HG02885 (cell line): ENCODE data around the gene VPS13C.
A peak's percentile ranks its signal among the peaks of the same experiment; 100 is the strongest.
"Not testable (repeated sequence)": the region's sequence is repeated elsewhere in the genome, so short reads cannot be mapped to it uniquely, and the experiment has no call there.

ENCODE experiments used
- ATAC-seq: cut with Tn5 transposase; IDR thresholded peaks from one replicate; pipeline ENCODE4 v1.9.1; 2021; ENCODE audit warnings: mild to moderate bottlenecking; ENCODE audit not compliant: unreplicated experiment, poor library complexity

The VPS13C gene

GRCh38 chr15:62050115-62050514 lies 10.1 kb downstream of the VPS13C start:
- no peak for ATAC-seq

- ATAC-seq, result not testable (repeated sequence)
These were observed 12.0 kb downstream of the VPS13C start for GRCh38 chr15:62048254-62048653.

DNA sequence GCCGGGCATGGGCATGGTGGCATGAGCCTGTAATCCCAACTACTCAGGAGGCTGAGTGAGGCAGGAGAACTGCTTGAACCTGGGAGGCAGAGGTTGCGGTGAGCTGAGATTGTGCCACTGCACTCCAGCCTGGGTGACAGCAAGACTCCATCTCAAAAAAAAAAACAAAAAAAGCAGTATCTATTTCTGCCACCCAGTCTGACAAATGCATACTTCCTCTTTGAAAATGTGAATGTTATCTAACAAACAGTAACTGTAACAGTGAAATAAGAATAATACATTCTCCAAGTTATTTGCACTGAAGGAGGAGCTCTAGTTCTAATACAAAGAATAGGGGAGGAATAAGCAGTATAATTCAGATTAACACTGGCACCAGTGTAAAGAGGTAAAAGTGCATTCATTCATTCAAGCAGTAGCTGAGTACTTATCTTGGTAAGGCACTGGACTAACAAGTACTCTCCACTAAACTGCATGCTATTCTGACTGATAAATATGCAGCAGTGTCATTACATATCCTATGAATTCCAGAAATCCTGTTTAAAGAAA lies 12.9 kb downstream of the VPS13C start:
- peak; percentile 46 for ATAC-seq

DNA sequence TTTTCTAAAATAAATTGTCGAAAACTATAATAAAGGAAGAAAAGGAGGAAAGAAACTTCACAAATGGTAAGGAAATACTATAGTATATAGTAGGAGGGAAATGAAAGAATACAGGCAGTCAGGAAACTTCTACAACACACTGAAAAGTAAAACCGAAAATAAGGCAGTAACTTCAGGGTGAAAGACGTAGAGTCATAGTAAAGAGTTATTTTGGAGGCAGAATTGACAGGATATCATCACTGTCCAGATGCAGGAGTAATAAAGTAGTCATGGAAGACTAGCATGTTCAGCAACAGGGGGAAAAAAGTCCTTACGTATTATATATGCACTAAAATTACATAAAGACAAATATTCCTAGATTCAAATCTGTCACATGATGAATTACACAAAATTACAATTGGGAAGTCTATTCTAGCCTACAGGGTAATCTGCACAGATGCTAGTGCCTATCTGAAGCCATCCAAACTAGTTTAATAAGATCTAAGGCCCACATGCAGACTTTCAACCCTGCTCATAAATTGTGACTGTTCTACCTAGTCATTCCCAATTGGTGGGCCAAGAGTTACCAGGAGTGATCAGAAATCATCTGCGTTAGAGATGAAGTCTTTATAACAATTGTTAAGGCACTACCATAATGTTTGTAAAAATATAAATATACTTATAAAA lies 14.0 kb downstream of the VPS13C start:
- peak; percentile 66 for ATAC-seq

- no peak for ATAC-seq
These were observed 24.9 kb downstream of the VPS13C start for GRCh38 chr15:62035256-62035924.

GRCh38 chr15:62027916-62028315 lies 32.3 kb downstream of the VPS13C start:
- ATAC-seq, result no peak

- ATAC-seq, result no peak
These were observed 33.0 kb downstream of the VPS13C start for GRCh38 chr15:62027263-62027565.

- peak; percentile 61 for ATAC-seq
These were observed 33.6 kb downstream of the VPS13C start for GRCh38 chr15:62026487-62027262.

DNA sequence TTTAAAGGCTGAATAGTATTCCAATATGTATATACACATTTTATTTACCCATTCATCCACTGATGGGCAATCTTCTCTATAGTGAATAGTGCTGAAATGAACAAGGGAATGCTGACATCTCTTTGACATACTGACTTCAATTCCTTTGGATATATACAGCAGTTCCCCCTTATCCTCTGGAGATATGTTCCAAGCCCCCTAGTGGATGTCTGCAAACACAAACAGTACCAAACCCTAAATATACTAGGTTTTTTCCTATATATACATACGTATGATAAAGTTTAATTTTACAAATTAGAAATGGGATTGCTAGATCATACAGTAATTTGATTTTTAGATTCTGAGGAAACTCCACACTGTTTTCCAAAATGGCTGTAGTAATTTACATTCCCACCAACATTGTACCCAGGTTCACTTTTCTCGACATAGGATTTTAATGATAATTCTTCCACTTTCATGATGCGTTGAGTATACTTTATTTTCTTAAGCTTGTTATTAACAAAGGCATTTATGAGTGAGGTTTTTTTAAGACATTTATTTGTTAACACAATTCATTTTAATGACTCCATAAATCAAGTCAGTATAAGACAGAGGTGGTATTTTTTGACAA lies 38.2 kb downstream of the VPS13C start:
- ATAC-seq, result no peak

- ATAC-seq, result no peak
These were observed 39.6 kb downstream of the VPS13C start for GRCh38 chr15:62020576-62021160.

DNA sequence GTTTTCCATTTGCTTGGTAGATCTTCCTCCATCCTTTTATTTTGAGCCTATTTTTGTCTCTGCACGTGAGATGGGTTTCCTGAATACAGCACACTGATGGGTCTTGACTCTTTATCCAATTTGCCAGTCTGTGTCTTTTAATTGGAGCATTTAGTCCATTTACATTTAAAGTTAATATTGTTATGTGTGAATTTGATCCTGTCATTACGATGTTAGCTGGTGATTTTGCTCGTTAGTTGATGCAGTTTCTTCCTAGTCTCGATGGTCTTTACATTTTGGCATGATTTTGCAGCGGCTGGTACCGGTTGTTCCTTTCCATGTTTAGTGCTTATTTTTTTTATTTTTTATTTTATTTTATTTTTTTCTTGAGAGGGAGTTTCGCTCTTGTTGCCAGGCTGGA lies 54.9 kb downstream of the VPS13C start:
- ATAC-seq, result not testable (repeated sequence)

DNA sequence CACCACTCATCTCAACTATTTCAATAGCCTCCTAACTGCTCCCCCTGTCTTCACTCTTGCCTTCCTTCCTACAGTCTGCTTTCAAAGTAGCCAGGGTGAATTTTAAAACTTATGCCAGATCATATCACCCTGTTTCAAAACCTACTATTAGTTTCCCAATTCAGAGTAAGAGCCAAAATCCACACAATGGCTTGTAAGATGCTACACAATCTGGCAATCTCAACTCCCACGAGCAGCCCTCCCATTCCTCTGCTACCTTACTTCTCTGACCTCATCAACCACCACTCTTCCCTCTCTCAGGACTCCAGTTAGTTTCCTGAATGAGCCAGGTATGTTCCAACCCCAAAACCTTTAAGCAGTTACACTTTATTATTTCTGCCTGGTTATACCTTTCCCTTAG lies 62.5 kb downstream of the VPS13C start:
- ATAC-seq, result no peak

DNA sequence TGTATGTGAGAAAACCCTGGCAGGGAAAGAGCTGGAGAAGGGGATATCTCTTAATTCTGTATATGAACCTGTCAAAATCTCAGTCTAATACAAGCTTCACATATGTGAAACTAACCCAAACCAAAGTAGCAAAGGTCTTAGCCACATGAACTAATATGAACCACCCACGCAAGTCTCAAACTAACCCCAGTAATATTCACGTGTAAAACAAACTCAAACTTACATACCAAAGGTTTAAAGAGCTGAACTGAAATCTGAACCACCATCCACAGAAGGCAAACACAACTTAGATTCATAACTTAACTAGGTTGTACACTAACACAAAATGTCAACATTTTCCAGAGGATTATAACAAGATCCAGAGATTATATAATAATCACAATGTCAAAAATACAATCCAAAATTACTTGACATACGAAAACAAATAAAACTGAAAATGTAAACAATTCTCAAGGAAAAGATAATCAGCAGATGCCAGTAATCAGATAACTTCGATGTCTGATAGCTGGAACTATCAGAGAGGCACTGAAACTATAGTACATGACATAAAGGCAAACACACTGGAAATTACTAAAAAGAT lies 64.1 kb downstream of the VPS13C start:
- ATAC-seq, result no peak

DNA sequence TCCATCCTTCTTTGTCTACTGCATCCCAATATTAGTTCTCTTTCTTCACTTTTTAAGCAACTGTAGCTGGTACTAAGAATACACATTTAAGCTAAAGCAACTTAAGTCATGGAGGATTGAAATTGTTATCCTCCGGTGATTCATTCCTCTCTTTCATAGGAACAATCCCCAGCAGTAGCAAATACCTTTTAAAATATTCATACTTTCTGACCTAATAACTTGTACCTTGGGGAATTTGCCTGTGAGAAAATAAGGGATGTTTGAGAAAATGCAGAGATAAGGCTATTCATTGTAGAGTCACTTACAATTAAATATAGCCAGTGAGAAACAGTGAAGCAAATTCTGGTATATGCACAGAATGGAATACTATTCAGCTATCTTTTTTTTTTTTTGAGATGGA lies 66.0 kb downstream of the VPS13C start:
- ATAC-seq, result no peak

DNA sequence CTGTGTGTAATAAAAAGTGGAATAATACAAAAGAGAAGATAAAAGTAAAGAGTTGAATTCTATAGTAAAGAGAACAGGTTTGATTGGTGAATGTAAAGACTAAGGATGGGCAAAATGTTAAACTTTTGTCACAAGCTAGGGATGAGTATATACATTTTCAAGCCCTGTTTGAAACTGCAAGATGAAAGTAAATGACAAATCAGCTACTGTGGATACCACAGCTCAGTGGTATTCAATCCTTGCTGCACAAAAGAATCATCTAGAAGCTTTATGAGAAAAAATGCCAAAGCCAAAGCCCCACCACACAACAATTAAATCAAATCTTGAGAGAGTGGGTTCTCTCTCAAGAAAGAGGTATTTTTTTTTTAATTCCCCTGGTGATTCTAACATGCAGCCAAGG lies 67.7 kb downstream of the VPS13C start:
- no peak for ATAC-seq

- ATAC-seq, result no peak
These were observed 70.6 kb downstream of the VPS13C start for GRCh38 chr15:61989667-61990066.

DNA sequence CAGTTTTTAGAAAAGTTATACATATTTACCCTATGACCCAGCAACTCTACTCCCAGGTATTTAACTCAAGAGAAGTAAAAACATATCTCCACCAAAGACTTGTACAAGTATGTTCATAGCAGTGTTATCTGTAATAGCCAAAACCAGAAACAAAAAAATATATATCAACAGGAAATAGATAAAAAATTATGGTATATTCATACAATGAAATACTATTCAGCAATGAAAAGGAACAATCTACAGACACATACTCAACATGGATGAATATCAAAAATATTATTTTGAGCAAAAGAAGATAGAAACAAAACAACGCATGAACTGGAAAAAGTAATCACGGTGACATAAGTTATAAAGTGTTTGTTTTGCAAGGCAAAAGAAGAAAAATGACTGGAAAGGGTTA lies 72.4 kb downstream of the VPS13C start:
- ATAC-seq, result no peak

GRCh38 chr15:61983081-61983480 lies 77.2 kb downstream of the VPS13C start:
- ATAC-seq, result no peak

- ATAC-seq, result no peak
These were observed 82.0 kb downstream of the VPS13C start for GRCh38 chr15:61978225-61978624.

- ATAC-seq, result no peak
These were observed 85.5 kb downstream of the VPS13C start for GRCh38 chr15:61974759-61975158.
